SK-N-MC (cell line): Measurements from ENCODE around the gene PDE1A.
A peak's percentile ranks its signal among the peaks of the same experiment; 100 is the strongest.

Source experiments
- DNase-seq: peaks from one replicate; pipeline ENCODE4 v3.0.0-alpha.2; 2011; ENCODE audit warnings: low read depth, low spot score
- H3K27ac ChIP-seq: fragments of 200-600 bp; sonication (generic); 2 replicates; pipeline ENCODE4 v1.5.1; 2016; ENCODE audit warnings: mixed run types
- H3K36me3 ChIP-seq: fragments of 200-600 bp; sonication (generic); 2 replicates; pipeline ENCODE4 v1.6.1; 2017; ENCODE audit warnings: antibody characterized with exemption, low read length, mixed read lengths; ENCODE audit not compliant: insufficient read depth
- H3K4me3 ChIP-seq: fragments of 200-600 bp; sonication (generic); 2 replicates; pipeline ENCODE4 v1.5.1; 2016
- H3K9ac ChIP-seq: fragments of 200-600 bp; sonication (generic); 2 replicates; pipeline ENCODE4 v1.8.0; 2017; ENCODE audit warnings: mixed run types, mixed read lengths; ENCODE audit not compliant: insufficient read length
- H3K9me3 ChIP-seq: fragments of 200-600 bp; sonication (generic); 2 replicates; pipeline ENCODE4 v1.6.1; 2017; ENCODE audit warnings: low read depth, mild to moderate bottlenecking, antibody characterized with exemption, low read length, moderate library complexity, mixed read lengths
- EZH2 ChIP-seq: fragments of 200-600 bp; sonication (generic); IDR thresholded peaks from one replicate; pipeline ENCODE4 v1.6.1; 2017; ENCODE audit warnings: antibody characterized with exemption
- FOXP2 ChIP-seq: optimal IDR thresholded peaks from 2 replicates; pipeline ENCODE3; 2011; ENCODE audit warnings: mild to moderate bottlenecking, moderate library complexity; ENCODE audit not compliant: insufficient read depth; ENCODE audit errors: extremely low read length, control extremely low read depth
- POLR2AphosphoS5 ChIP-seq: IDR thresholded peaks from 2 replicates; pipeline ENCODE4 v1.6.1; 2012; ENCODE audit warnings: mild to moderate bottlenecking, low read depth, low read length, borderline replicate concordance

Gene PDE1A

DNA sequence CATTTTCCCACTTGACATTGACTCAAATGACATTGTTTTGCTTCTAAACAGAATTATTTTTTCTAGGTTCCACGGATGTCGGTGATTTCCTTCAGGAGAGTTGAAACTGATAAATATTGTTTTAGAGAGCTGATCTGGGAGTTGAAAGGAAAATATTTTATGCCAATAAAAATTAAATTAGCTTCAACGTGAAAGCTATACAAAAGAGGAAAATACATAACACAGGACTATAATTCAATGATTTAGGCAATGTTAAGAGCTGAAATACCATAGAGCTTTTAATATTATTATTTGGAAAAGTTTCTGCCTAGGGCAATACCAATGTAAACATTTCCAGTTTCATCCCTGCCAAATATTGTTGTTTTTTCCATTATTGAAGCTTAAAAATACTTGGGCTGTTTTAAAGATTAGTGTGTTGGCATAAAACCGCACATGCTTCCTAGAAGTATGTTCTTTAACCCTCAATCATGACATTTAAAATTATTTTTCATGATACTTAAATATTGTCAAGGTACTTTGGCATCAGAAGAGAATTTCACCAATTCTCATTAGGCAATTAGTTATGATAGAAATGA lies 18.6 kb upstream of the PDE1A start:
- no peaks in the 10 kb centered on the region for H3K9me3 ChIP-seq
- no peaks in the 10 kb centered on the region for H3K36me3 ChIP-seq
- DNase-seq: no peak
- TF ChIP-seq EZH2 (no peak), FOXP2 (no peak), POLR2AphosphoS5 (no peak)
- no peak overlapping the region for H3K4me3 ChIP-seq
- no peak overlapping the region for H3K27ac ChIP-seq
- H3K9ac ChIP-seq: no peak overlapping the region

DNA sequence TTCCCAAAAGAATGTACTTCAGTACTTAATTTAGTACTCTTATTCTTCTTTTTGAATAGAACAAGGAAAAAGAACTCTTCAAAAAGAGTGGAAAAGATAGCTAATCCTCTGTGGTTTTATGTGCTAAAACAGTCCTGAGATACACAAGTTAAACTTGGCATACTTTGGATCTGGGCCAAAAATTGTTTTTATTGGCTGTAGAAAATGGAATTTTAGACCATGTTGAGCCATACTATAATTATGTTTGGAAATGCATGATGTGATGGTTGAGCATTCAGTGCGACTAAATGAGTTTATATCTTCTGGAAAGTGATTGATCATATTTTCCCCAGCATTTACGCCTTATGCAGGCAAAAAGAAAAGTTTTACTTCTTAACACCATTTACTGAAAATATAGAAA lies 18.0 kb upstream of the PDE1A start:
- Histone ChIP-seq H3K9me3 (no peaks in the 10 kb centered on the region), H3K9ac (no peak overlapping the region), H3K36me3 (no peaks in the 10 kb centered on the region), H3K4me3 (no peak overlapping the region), H3K27ac (no peak overlapping the region)
- TF ChIP-seq FOXP2 (no peak), EZH2 (no peak), POLR2AphosphoS5 (no peak)
- peak; percentile 39 for DNase-seq

DNA sequence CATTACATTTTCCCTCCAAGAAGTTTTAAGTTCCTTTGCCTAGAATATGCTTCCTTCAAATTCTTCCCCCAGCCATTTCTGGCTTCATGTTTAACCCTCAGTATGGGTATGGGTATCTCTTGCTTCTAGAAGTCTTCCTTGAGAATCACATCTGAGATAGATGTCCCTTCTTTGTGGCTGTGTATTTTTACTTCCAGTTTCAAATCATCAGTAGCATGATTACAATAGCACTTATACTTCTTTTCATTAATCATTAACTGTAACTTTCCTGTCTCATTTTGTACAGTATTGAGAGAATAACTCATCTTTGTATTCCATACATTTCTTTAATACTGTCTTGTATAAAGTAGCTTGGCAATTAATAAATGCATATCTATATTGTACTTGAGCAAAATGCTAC lies 17.3 kb upstream of the PDE1A start:
- TF ChIP-seq POLR2AphosphoS5: no peak
- TF ChIP-seq EZH2: no peak
- TF ChIP-seq FOXP2: no peak
- Histone ChIP-seq H3K9me3 (no peaks in the 10 kb centered on the region), H3K27ac (no peak overlapping the region), H3K4me3 (no peak overlapping the region), H3K9ac (no peak overlapping the region), H3K36me3 (no peaks in the 10 kb centered on the region)
- DNase-seq: no peak

DNA sequence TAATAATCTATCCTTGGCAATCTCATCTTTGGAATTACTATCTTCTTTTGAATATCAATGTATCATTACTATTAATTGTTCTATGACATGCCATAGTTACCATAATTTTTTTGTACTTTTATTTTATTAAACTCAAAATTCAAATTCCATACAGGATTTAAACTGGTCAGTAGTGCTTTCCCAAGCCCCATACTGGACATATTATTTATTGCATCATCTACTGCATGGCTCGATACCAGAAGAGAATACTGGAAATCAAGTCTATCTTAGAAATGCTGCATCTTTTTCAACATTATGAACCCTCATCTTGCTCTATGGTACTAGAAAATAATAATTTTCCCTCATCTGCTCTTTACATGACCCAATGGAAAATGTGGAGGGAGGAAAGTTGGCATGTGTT lies 9.4 kb upstream of the PDE1A start:
- no peaks in the 10 kb centered on the region for H3K36me3 ChIP-seq
- no peak overlapping the region for H3K4me3 ChIP-seq
- DNase-seq: no peak
- TF ChIP-seq EZH2 (no peak), POLR2AphosphoS5 (no peak), FOXP2 (no peak)
- H3K9ac ChIP-seq: no peak overlapping the region
- H3K27ac ChIP-seq: no peak overlapping the region
- H3K9me3 ChIP-seq: no peaks in the 10 kb centered on the region

DNA sequence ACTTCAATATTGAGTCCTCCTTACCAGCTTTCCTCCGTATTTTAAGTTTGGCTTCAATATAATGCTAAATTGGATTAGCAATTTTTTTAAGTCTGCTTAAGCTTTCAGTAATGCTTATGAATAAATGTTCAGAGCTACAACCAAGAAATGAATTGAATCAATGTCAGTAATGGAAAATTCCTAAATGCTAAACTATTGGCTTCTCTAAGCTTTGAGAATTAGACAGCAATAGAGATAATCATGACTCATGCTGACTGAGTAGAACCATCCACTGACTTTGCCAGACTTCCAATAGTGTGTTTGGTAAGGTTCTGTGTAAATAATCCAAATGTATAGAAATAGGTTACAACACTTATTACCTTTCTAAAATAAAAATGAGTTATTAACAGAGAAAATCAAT lies 8.9 kb upstream of the PDE1A start:
- DNase-seq: no peak
- no peaks in the 10 kb centered on the region for H3K36me3 ChIP-seq
- no peaks in the 10 kb centered on the region for H3K9me3 ChIP-seq
- H3K27ac ChIP-seq: no peak overlapping the region
- H3K4me3 ChIP-seq: no peak overlapping the region
- H3K9ac ChIP-seq: no peak overlapping the region
- TF ChIP-seq FOXP2: no peak
- no peak for TF ChIP-seq POLR2AphosphoS5
- no peak for TF ChIP-seq EZH2

DNA sequence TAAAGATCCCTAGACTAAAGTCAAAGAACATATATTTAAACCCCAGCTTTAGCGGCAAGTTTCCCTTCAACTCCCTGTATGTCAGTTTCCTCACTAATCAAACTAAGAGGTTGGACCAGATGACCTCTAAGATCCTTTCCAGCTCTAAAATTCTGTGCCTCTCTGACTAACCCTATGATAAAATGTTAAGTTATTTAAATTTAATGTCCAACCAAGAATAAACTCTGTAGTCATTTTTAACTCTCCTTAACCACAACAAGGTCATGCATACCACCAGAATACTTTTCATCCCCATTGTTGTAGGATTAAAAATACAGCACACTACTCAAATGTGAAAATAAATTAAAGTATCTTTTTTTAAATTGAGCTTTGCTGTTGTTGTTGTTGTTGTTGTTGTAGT lies 5.2 kb upstream of the PDE1A start:
- DNase-seq: no peak
- H3K9ac ChIP-seq: no peak overlapping the region
- TF ChIP-seq POLR2AphosphoS5 (no peak), EZH2 (no peak), FOXP2 (no peak)

DNA sequence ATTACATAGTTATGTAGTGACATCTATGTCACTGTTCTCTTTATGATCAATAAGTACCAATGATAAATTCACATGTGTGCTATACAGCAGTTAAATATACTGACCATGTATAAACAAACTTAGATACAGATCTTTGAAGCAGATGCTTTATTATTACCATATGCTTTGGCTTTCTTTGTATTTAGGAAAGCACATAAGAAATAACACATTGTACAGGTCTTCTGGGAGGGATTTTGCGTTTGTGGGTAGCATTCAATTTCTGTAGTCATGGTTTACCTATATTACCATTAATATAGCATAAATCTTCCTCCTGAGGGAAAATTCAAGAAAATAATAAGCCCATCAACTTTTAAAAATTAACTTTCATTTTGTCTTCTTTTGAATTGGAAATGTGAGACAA lies 1.6 kb upstream of the PDE1A start:
- H3K9me3 ChIP-seq: no peaks in the 10 kb centered on the region
- no peak for DNase-seq
- H3K27ac ChIP-seq: no peak overlapping the region
- H3K9ac ChIP-seq: no peak overlapping the region
- TF ChIP-seq EZH2 (no peak), POLR2AphosphoS5 (no peak), FOXP2 (no peak)
- H3K4me3 ChIP-seq: no peak overlapping the region
- no peaks in the 10 kb centered on the region for H3K36me3 ChIP-seq

More for the DNA sequence above, 5.2 kb upstream of the PDE1A start:
- no peak overlapping the region for H3K4me3 ChIP-seq
- no peak overlapping the region for H3K27ac ChIP-seq
- no peaks in the 10 kb centered on the region for H3K36me3 ChIP-seq
- no peaks in the 10 kb centered on the region for H3K9me3 ChIP-seq

DNA sequence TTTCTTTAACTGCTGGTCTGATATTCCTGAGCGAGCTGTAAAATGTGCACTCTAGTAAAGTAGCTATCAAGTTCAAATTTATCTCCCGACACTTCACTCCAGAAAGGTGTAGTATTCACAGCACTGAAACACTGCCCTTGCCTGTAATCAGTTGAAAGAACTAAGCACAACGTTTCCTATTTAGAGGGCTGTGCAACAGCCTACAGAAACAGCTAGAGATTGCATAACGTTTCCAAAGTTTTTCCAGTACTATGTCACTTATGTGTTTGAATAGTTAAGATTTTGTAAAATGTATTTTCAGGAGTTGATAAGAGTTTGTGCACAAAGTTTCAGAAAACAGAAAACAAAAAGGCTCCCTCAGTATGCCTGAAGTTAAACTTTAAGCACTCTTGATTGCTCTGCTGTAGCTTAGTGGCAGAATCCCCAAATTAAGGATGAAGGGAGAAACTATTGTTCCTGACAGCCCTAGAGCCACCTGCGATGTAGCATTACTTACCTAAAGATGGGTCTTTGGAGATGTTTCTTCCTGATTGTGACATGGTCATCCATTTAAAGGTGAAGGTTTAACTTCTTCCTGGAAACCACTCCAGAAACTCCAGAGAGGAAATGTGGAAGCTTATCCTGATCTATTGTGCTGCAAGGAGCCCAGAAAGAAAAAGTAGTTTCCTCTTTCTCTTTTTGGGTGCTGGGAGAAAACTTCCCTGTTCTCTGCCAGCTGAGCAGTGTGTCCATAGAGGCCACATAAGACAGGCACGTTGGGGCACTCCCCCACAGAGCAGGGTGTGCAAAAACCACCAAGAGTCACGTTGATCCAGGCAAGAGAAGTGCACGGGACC lies 536 bp downstream of the PDE1A start:
- DNase-seq: no peak
- Histone ChIP-seq H3K36me3 (no peaks in the 10 kb centered on the region), H3K27ac (no peak overlapping the region), H3K9ac (peak overlapping the region; percentile 28), H3K9me3 (no peaks in the 10 kb centered on the region), H3K4me3 (peak overlapping the region; percentile 45)
- no peak for TF ChIP-seq FOXP2
- TF ChIP-seq POLR2AphosphoS5: no peak

DNA sequence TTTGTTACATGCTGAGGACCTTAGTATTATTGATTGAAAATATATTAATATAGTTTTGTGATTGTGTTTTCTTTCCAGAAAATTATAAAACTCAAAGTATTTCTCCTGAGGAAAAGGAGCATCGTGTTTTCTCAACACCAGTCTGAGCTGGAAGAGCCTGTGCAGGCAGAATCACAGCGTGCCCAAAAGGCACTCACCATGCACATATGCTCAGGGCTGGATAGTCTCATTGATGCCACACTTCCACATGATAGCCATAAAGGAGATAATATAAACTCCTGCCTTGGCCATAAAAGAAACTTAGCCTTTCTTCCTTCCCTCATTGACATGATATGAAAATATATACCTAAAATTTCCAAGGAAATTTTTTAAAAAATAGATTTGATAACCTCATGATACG lies 4.0 kb downstream of the PDE1A start:
- Histone ChIP-seq H3K36me3 (no peaks in the 10 kb centered on the region), H3K27ac (no peak overlapping the region), H3K9me3 (no peaks in the 10 kb centered on the region), H3K9ac (no peak overlapping the region), H3K4me3 (no peak overlapping the region)
- TF ChIP-seq POLR2AphosphoS5 (no peak), FOXP2 (no peak)
- DNase-seq: no peak
